Measurements from ENCODE around the gene ASXL1. TPM values are rescaled to one million over a fixed set of nuclear protein-coding genes. Genes with fewer than 3 reads are reported as not detected.
"Not testable (repeated sequence)": the region's sequence is repeated elsewhere in the genome, so short reads cannot be mapped to it uniquely, and the experiment has no call there.

ASXL1 gene
- total RNA-seq (2014; rRNA removed; shearing (Covaris generic)) = 13.7 and 17.6 TPM in 2 replicates

DNA sequence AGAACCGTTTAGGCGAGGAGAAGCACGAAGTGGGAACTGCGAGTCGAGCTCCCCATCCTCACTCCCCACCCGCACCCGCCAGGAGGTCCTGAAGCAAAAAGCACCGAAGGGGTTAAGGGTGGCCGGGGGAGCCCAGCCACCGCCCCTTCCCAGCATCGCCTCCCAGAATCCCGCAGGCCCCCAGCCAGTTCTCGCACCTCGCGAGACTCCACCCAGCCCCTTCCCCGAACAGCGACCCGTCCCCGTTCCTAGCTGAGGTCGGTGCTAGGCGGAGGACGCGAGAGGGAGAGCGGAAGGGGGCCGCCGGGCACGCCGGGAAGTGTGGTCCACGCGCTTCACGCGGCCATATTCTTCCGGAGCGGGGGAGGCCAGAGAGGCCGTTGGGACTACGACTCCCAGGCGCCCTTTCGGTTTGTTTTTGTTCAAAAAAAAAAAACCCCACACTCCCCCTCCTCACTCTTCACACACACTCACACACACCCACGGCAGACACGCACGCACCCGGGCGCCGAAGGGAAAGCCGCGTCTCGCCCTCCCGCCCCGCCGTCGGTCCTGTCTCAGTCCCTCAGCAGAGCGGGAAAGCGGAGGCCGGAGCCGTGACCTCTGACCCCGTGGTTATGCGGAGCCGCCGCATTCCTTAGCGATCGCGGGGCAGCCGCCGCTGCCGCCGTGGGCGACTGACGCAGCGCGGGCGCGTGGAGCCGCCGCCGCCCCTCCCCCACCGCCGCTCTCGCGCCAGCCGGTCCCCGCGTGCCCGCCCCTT lies at the start of gene ASXL1:
Gene ASXL1 (plus strand): TSS at position 463 of the 763 bp plus-strand sequence. CDS start 445 bp downstream, outside the sequence.
- peak; percentile 96 for DNase-seq (ENCODE audit: low spot score)

DNA sequence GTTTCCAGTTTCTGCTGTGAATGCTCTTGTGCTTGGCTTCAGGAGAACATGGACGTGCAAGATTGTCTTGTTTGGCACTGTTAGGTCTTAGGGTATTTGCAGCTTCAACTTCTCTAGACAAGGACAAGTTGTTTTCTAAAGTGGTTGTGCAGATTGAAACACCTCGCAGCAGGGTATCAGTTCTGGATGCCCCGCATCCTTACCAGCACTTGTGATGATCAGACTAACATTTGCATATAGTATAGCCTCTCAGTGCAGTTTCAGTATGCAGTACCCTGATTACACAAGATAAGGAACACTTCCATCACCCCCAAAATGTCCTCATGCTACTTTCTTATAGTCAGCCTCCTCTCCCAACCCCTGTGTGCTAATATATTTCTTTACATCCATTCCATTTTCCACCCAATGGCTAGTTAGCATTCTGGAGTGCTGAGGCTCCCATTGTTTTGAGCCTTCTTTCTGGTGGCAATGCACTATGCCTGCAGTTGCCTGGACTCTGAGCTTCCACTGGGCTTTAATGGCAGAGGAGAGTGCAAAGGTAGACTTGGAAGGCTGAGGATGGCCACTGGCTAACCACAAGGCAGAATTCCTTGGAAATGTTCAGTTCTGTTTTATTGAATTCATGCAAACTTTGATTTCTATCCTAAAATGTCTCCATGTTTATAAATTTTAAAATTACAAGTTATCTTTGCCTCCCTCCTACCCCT lies 45.3 kb upstream of the ASXL1 start:
- no peak for DNase-seq (ENCODE audit: low spot score)

DNA sequence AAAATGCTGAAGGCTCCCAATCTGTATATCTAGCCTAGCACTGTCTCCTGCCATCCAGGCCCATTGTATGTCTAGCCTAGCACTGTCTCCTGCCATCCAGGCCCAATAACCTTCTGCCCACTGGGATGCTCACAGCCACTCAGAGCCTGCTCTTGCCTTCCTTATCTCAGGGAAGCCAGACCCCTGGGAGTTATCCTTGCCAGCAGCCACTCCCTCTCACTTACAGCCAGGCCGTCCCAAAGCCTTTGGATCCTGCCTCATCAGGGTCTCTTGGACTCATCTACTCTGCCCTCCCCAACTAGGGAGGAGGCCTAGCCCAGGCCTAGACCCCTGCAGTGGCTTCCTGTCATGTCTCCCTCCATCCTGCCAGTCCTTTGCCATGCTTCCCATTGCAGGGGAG lies 43.4 kb upstream of the ASXL1 start:
- DNase-seq (ENCODE audit: low spot score) = no peak

DNA sequence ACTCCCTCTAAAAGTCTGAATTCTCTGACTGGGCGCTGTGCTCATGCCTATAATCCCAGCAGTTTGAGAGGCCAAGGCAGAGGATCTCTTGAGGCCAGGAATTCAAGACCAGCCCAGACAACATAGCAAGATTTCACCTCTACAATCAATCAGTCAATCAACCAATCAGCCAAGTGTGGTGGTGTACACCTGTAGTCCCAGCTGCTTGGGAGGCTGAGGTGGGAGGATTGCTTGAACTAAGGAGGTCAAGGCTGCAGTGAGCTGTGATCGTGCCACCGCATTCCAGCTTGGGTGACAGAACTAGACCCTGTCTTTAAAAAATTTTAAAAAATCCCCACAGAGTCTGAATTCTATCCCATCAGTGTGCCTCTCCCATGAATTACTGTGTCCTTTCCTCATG lies 42.7 kb upstream of the ASXL1 start:
- no peak for DNase-seq (ENCODE audit: low spot score)

DNA sequence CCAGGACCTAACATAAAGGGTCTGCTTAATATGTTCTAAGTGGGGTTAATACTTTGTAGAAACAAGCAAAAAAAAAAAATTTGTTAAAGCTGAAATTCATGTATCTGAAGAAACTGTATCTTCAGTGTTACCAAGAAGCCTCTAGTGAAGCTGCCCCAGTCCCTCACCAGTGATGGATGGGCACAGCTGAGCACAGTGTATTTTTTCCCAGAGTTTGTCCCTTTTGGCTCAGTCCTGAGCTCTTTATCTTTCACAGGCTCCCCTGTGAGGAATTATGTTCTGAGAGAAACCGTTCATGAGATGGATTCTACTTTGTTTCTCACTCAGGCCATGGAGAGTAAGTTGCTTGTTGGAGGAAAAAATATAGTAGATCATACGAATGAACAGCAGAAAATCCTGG lies 42.2 kb upstream of the ASXL1 start:
- no peak for DNase-seq (ENCODE audit: low spot score)

DNA sequence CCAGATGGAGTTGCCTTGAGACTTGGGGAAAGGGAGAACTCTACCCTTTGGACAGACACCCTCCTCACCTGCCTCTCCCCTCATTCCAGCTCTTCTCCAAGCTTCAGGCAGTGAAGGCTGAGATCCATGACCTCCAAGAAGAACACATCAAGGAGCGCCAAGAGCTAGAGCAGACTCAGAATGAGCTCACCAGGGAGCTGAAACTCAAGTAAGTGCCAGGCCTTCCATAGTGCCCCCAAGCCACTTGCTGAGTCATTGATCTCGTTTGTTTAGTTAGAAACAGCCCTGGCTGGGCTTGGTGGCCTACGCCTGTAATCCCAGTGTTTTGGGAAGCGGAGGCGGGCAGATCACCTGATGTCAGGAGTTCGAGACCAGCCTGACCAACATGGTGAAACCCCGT lies 41.5 kb upstream of the ASXL1 start:
- peak; percentile 35 for DNase-seq (ENCODE audit: low spot score)

DNA sequence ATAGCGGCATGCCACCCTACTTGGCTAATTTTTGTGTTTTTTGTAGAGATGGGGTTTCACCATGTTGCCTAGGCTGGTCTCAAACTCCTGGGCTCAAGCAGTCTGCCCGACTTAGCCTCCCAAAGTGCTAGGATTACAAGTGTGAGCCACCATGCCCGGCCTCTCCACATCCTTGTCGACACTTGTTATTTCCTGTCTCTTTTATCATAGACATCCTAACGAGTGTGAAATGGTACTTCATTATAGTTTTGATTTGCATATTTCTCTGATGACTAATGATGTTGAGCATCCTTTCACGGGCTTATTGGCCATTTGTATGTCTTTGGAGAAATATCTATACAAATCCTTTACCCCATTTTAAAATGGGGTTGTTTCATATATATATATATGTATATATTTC lies 39.0 kb upstream of the ASXL1 start:
- no peak for DNase-seq (ENCODE audit: low spot score)

DNA sequence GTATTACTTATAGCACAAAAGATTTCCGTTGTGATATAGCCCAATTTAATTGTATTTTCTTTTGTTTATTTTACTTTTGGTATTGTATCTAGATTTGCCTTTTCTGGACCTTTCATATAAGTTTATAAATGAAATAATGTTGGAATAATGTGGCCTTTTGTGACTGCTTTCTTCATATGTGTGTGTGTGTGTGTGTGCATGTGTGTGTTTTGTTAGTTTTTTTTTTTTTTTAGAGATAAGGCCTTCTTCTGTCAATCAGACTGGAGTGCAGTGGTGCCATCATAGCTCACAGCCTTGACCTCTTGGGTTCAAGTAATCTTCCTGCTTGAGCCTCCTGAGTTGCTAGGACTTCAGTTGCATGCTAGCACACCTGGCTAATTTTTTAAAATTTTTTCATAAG lies 37.8 kb upstream of the ASXL1 start:
- DNase-seq (ENCODE audit: low spot score) = no peak

DNA sequence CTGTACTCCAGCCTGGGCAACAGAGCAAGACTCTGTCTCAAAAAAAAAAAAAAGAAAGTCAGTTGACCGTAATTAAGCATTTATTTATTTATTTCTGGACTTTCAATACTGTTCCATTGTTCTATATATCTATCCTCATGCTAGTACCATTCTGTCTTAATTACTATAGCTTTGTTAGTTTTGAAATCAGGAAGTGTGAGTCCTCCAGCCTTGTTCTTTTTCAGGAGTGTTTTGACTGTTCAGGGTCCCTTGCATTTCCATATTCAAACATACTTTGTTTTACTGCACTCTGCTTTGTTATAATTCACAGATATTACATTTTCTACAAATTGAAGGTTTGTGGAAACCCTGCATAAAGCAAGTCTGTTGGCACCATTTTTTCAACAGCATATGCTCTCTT lies 36.7 kb upstream of the ASXL1 start:
- no peak for DNase-seq (ENCODE audit: low spot score)

DNA sequence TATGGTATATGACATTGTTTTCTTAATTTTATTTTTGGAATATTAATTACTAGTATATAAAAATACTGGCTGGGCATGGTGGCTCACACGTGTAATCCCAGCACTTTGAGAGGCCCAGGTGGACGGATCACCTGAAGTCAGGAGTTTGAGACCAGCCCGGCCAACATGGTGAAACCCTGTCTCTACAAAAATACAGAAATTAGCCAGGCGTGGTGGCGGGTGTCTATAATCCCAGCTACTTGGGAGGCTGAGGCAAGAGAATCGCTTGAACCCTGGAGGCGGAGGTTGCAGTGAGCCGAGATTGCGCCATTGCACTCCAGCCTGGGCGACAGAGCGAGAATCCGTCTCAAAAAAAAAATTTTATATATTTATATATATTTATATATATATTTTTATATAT lies 35.9 kb upstream of the ASXL1 start:
- not testable (repeated sequence) for DNase-seq (ENCODE audit: low spot score)

DNA sequence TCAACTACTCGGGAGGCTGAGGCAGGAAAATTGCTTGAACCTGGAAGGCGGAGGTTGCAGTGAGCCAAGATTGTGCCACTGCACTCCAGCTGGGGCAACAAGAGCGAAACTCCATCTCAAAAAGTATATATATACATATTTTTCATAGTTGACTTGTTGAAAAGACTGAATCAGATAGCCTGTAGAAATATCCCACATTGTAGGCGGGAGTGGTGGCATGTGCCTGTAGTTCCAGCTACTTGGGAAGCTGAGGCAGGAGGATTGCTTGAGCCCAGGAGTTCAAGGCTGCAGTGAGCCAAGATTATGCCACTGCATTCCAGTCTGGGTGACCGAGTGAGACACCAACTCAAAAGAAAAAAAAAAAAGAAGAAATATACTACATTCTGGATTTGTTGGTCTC lies 34.4 kb upstream of the ASXL1 start:
- DNase-seq (ENCODE audit: low spot score) = not testable (repeated sequence)

DNA sequence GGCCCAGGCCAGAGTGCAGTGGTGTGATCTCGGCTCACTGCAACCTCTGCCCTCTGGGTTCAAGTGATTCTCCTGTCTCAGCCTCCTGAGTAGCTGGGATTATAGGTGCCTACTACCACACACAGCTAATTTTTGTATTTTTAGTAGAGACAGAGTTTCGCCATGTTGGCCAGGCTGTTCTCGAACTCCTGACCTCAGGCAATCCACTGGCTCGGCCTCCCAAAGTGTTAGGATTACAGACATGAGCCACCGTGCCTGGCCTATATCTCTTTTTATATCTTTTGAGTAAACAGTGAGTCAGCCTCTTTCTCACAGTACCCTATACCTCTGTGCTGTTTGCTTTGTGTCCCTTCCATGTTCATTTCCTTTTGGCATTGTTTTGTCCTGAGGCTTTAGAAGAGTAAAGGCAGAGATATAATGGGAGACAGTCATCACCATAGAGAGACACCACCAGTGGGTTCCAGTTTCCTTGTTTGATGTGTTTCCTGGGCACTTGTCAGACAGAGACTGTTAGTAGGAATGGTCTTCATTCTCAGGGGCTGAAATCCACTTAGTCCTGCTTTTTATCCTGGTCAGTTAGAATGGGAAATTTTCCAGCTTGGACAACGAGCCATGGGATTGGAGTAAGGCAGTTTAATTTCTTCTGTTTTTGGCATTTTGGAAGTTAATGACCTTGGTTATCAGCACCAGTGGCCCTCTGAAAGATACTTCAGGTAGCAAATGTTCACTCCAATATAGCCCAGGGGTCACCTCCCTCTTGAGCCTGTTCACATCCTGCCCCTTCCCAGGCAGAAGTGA lies 32.2 kb upstream of the ASXL1 start:
- peak; percentile 72 for DNase-seq (ENCODE audit: low spot score)

DNA sequence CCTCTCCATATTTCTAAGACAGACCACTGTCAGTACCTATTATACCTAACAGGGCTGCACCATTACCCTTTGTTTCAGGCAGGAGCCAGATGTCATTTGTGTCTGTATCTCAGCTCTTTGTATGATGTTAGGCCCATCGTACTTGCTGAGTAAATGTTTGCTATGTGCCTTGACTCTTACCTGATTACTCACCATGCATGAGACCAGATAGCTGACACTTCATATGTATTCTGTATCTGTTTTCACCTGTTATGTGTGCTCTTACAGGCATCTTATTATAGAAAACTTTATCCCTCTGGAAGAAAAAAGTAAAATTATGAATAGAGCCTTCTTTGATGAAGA lies 31.7 kb upstream of the ASXL1 start:
- DNase-seq (ENCODE audit: low spot score) = no peak

DNA sequence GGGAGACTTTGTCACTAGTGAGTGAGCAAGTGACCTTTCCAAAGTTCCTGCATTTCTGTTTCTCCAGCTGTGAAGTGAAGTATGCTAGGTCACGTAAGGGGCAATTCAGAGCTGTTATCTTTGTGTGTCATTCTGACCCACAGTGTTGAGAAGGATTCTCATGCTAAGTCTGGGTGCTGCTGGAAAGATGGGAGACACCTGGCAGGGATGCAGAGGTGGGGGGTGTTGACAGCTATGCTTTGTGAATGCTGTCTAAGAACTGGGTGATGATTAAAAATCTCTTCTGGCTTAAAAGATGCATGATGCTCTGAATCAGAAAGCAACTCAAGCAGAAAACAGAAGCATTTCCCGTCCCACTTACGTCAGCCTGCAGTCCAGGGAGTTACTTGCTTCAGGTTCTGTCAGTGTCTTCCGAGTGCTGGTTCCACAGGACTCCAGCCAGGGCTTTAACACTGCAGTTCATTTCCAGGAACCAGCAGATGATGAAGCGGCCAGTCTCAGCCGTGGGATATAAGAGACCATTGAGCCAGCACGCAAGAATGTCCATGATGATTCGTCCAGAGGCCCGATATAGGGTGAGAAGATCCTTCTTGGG lies 30.9 kb upstream of the ASXL1 start:
- DNase-seq (ENCODE audit: low spot score) = no peak

DNA sequence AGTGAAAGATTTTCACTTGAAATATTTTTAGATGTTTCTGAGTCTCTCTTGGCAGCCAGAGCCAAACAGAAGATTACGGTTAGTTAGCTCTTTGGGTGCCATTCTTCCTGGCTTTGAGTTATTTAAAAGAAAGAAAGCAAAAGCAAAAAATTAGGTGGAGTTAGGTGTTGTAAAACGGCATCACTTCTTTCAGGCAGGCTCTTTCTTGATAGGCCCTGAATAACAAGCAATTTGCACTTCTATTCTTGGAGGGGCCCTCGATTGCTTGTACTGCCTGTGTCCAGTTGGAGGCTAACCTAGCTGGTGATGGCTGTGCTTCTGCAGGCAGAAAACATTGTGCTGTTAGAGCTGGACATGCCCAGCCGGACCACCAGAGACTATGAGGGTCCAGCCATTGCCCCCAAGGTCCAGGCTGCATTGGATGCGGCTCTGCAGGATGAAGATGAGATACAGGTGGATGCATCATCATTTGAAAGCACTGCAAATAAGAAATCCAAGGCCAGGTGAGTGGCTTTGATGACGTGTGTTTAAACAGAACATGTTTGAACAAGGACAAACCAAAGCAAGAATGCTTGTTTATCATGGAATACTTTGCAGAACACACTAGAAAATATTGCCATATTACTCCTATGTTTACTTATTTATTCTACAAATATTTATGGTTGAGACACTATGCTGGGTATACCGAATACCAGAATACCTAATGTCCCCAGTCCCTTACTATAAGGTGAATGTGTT lies 28.1 kb upstream of the ASXL1 start:
- DNase-seq (ENCODE audit: low spot score) = no peak

DNA sequence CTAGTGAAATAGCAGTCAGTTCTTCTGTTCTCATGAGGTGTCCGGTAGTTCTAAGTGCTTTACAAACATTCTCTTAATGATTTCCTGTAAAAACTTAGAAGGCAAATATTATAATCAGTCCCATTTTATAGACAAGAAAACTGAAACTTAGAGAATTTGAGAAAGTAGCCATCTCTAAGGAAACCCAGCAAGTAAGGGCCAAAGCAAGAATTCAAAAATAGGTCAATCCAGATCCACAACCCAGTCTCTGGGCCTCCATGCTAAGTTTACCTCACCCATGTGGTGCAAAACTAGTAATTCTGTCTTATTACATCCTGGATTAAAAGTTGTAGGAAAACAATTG lies 27.6 kb upstream of the ASXL1 start:
- DNase-seq (ENCODE audit: low spot score) = no peak

DNA sequence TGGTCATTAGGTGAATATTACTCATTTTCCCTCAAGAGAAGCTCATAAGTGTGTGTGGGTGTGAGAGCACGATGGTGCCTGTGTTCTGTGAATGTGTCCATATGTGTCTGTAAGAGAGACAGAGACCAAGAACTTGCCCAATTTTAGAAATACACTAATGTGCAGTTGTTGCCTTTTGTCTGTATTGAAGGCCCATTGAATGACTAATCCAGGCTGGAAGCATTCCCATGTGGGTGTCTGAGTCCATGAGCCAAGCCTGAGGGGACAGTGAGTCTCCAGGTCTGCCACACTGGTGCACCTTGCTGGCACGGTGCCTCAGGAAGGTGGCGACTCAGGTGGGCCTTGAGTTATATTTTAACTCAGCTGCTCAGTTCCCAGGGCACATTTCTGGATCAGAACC lies 25.5 kb upstream of the ASXL1 start:
- DNase-seq (ENCODE audit: low spot score) = no peak

DNA sequence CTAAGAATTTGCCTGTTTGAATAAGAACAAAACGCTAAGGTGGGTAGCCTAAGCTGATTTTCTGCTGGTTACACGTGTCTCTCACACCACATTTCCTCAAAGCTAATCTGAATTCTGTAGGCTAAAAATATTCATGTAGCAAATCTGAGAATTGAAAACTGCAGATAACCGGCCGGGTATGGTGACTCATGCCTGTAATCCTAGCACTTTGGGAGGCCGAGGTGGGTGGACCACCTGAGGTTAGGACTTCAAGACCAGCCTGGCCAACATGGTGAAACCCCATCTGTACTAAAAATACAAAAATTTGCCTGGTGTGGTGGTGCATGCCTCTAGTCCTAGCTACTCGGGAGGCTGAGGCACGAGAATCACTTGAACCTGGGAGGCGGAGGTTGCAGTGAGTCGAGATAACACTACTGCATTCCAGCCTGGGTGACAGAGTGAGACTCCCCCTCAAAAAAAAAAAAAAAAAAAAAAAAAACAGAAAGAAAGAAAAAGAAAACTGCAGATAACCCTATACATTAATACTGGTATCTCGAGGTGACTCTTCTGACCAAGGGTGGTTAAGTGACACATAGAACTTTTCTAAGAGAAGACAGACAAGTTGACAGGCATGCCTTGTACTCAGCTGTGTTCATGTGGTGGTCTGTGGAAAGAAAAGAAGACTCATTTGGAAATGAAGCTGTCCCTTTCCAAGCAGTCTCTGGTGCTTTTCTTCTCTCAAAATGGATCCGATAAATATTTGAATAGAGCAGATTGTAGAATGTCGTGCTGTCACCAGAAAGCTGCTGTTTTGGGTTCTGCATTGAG lies 24.7 kb upstream of the ASXL1 start:
- DNase-seq (ENCODE audit: low spot score) = no peak

DNA sequence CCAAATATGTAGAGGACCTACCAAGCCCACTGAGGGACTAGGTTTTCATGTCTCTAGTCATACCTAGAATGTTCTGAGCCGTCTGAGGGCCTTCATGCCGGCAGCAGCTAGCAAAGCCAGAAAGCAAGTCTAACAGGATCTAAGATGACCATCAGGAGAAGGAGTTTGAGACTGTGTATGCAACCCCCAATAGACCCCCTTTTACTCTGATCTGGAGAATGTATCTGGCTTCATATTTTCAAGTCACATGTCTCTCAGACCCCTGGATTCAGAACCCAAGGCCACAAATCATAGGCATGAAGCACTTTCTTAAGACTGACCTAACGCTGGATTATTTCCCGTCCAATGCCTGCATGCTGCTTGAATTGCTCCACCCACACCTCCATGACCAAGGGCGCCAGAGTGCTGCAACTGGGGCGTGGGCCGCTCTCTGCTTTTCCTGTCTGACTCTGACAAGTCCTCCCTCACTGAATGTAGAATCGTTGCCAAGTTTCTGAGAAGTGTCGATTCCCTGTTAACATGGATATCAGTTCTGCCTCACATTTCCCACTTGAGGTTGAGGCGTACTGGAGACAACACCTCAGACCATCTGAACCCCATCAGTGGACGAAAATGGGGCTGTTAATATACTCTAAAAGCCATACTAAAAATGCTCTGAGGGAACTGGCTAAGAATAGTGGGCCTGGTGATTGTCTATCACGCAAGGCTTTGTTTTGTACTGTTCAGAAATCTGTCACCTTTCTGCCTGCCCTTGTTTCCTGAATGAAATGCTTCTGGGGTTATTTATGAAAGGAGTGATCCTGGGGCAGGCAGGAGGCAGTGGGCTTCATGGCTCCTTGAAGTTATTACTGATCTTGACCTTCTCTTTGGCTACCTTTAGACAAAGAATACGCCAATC lies 23.9 kb upstream of the ASXL1 start:
- no peak for DNase-seq (ENCODE audit: low spot score)

DNA sequence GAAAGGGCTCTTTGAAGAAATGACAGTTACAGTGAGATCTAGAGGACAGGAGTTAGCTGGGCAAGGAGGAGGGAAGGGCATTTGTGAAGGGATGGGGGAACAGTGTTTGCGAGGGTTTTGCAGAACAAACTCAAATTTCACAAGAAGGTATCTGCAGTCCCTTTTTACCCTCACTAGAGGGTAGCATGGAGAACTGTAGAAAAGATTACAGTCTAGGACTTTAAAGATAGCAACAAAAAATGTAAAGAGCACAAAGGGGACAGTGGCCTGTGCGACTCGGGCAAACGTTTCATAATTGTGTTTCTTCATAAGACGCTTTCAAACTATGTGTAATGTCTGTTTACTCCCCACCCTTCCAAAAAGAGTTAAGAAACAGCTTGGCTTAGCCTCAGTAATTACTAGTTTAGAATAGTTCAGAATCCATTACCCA lies 21.2 kb upstream of the ASXL1 start:
- peak; percentile 23 for DNase-seq (ENCODE audit: low spot score)

All from H4 (cell line).